CD4-positive, alpha-beta T cell (primary cell): Measurements from ENCODE around the gene SFR1. TPM values are rescaled to one million over a fixed set of nuclear protein-coding genes. Genes with fewer than 3 reads are reported as not detected.

Experiments used
- ATAC-seq: fragments of 200-7000 bp; cut with Tn5 transposase; one replicate; pipeline ENCODE4 v1.10.0; 2022; ENCODE audit warnings: mild to moderate bottlenecking; ENCODE audit not compliant: poor library complexity
- CTCF ChIA-PET: fragments of 350-600 bp; sonication (Branson Sonifier 250); formaldehyde crosslinking; loops from one replicate; lab custom pipeline; 2021; ENCODE audit warnings: antibody characterized with exemption, inconsistent platforms; lab: Charles Lee
- POLR2A ChIA-PET: fragments of 350-600 bp; sonication (Branson Sonifier 250); formaldehyde crosslinking; loops from one replicate; lab custom pipeline; 2021; ENCODE audit warnings: antibody characterized with exemption, inconsistent platforms; lab: Charles Lee
- DNase-seq, 14 experiments: peaks; one replicate each; pipeline ENCODE4 v3.0.0-alpha.2; 2013 to 2020; ENCODE audit warnings: mixed read lengths in 2 of 14
- H3K27ac ChIP-seq, 2 donors: one replicate each; pipeline versions ENCODE4 v1.5.1 to v1.7.0; 2013; ENCODE audit warnings: low read length in 2 of 2, low read depth in 1 of 2, mild to moderate bottlenecking in 1 of 2
- H3K27me3 ChIP-seq, 2 experiments: 1 replicate in 1 of 2; 2 replicates in 1 of 2; pipeline versions ENCODE4 v1.6.1 to v1.7.0; 2013; ENCODE audit warnings: low read length in 2 of 2, control low read depth in 1 of 2, mild to moderate bottlenecking in 1 of 2, moderate library complexity in 1 of 2; ENCODE audit not compliant: insufficient read depth in 2 of 2, control insufficient read depth in 1 of 2
- H3K36me3 ChIP-seq: one replicate; pipeline ENCODE4 v1.6.1; 2013; ENCODE audit warnings: low read length, control low read depth; ENCODE audit not compliant: insufficient read depth
- H3K4me1 ChIP-seq: one replicate; pipeline ENCODE4 v1.6.1; 2013; ENCODE audit warnings: low read length, control low read depth; ENCODE audit not compliant: insufficient read depth
- H3K4me3 ChIP-seq: one replicate; pipeline ENCODE4 v1.5.1; 2013; ENCODE audit warnings: mild to moderate bottlenecking, low read length, moderate library complexity
- H3K9me3 ChIP-seq, 2 experiments: 1 replicate in 1 of 2; 2 replicates in 1 of 2; pipeline versions ENCODE4 v1.6.1 to v1.7.0; 2013; ENCODE audit warnings: low read length in 2 of 2, mild to moderate bottlenecking in 2 of 2, control low read depth in 1 of 2, moderate library complexity in 1 of 2; ENCODE audit not compliant: control insufficient read depth in 1 of 2, insufficient read depth in 1 of 2
- H3K27ac Mint-ChIP-seq: one replicate; pipeline ENCODE4 v1.8.0; 2020; ENCODE audit warnings: mixed read lengths
- H3K27me3 Mint-ChIP-seq: one replicate; pipeline ENCODE4 v1.8.0; 2021; ENCODE audit warnings: mixed read lengths
- H3K36me3 Mint-ChIP-seq: one replicate; pipeline ENCODE4 v1.8.0; 2021; ENCODE audit warnings: low read depth, mixed read lengths
- H3K4me1 Mint-ChIP-seq: one replicate; pipeline ENCODE4 v1.8.0; 2021; ENCODE audit warnings: low read depth, mixed read lengths
- H3K4me3 Mint-ChIP-seq: one replicate; pipeline ENCODE4 v1.8.0; 2020; ENCODE audit warnings: mild to moderate bottlenecking, mixed read lengths
- H3K9me3 Mint-ChIP-seq: one replicate; pipeline ENCODE4 v1.8.0; 2020; ENCODE audit warnings: mixed read lengths
- CTCF ChIP-seq: fragments of 200-600 bp; IDR thresholded peaks from one replicate; pipeline ENCODE4 v1.8.0; 2022; ENCODE audit warnings: antibody characterized with exemption, mild to moderate bottlenecking
- intact Hi-C, 2 experiments: fragments of 100-400 bp; cut with DNase I in 1 of 2; cut with micrococcal nuclease in 1 of 2; formaldehyde crosslinking; loops; one replicate each; pipeline versions ENCODE4 v1.15.1 to v1.9.0; 2023 to 2025; cut with DNase I, micrococcal nuclease
- total RNA-seq, 174 experiments: library from RNA in 2 of 174; stranded (reverse) in 2 of 174; gene quantifications; one replicate each; pipeline ENCODE4 v1.2.3 and lab custom pipeline; 2021 to 2026

SFR1 gene
- total RNA-seq, 2 experiments from 2014 or later, result 7.2 to 7.7 TPM

DNA sequence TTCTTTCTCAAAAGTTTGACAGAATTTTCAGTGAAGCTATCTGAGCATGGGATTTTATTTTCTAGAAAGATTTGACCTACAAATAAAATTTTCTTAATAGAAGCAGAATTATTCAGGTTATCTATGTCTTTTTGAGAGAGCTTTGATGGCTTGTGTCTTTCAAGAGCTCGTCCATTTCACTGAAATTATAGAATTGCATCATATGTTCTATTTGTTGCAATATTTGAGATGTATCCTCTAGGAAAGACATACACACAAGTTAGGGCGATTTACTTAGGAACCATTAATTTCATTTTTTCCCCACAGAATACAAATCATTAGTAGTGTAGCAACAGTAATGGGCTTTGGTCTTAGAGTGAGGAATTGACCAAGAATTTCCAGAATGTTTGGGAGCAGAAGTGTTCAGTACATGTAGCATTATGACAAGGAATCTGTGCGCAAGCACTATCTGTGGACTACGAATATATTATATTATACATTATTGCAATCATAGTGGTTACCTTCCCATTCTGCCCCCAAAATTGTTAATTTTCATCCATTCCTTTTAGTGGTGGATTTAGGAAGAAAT lies 23.5 kb upstream of the SFR1 start:
- TF ChIP-seq CTCF, result no peak
- Mint-ChIP-seq H3K4me1 (no peaks in the 10 kb centered on the region), H3K27ac (no peak overlapping the region), H3K36me3 (no peaks in the 10 kb centered on the region), H3K9me3 (no peaks in the 10 kb centered on the region), H3K4me3 (no peak overlapping the region), H3K27me3 (no peaks in the 10 kb centered on the region)
- ChIA-PET CTCF (no interaction called here), POLR2A (no interaction called here)
- Histone ChIP-seq H3K4me1 (no peaks in the 10 kb centered on the region), H3K9me3 (no peaks in the 10 kb centered on the region), H3K27ac (no peak overlapping the region), H3K27me3 (peaks cover 0 to 6% of the 10 kb centered on the region in 2 experiments), H3K4me3 (no peak overlapping the region), H3K36me3 (no peaks in the 10 kb centered on the region)
- intact Hi-C loops, result no loop called here
- ATAC-seq (no peak), DNase-seq (no peak)

- H3K4me1 Mint-ChIP-seq, result no peaks in the 10 kb centered on the region
- no peak for DNase-seq
- H3K4me3 ChIP-seq, result no peak overlapping the region
- H3K27me3 ChIP-seq, result peaks cover 0 to 6% of the 10 kb centered on the region in 2 experiments
- TF ChIP-seq CTCF, result no peak
- H3K4me3 Mint-ChIP-seq, result no peak overlapping the region
- no peak overlapping the region for H3K27ac ChIP-seq
- ChIA-PET CTCF (interaction anchor here (0.6 to 0.7 kb wide), 2 partner anchors 23 to 215 kb away, joined by 3 read pairs; partner anchors contain the start of gene SFR1), POLR2A (no interaction called here)
- no peaks in the 10 kb centered on the region for H3K4me1 ChIP-seq
- no peaks in the 10 kb centered on the region for H3K36me3 Mint-ChIP-seq
- H3K9me3 ChIP-seq, result no peaks in the 10 kb centered on the region
- H3K9me3 Mint-ChIP-seq, result no peaks in the 10 kb centered on the region
- no peak overlapping the region for H3K27ac Mint-ChIP-seq
- no peaks in the 10 kb centered on the region for H3K36me3 ChIP-seq
- intact Hi-C loops, result no loop called here
- ATAC-seq, result no peak
- H3K27me3 Mint-ChIP-seq, result no peaks in the 10 kb centered on the region
Measured at GRCh38 chr10:104099269-104099668, 22.7 kb upstream of the SFR1 start.

GRCh38 chr10:104099941-104100340 lies 22.0 kb upstream of the SFR1 start:
- ATAC-seq (no peak), DNase-seq (no peak)
- CTCF ChIA-PET, result interaction anchor here (0.6 to 1.4 kb wide), 3 partner anchors 10 to 216 kb away, joined by 3 to 4 read pairs (median 3); partner anchors contain the start of gene SFR1
- H3K27ac ChIP-seq, result no peak overlapping the region
- intact Hi-C loops, result no loop called here
- no peaks in the 10 kb centered on the region for H3K9me3 ChIP-seq
- no peaks in the 10 kb centered on the region for H3K4me1 ChIP-seq
- H3K4me3 ChIP-seq, result no peak overlapping the region
- no peak overlapping the region for H3K27ac Mint-ChIP-seq
- no peaks in the 10 kb centered on the region for H3K36me3 ChIP-seq
- no peak for TF ChIP-seq CTCF
- H3K9me3 Mint-ChIP-seq, result no peaks in the 10 kb centered on the region
- H3K4me3 Mint-ChIP-seq, result no peak overlapping the region
- POLR2A ChIA-PET, result interaction anchor here (1.1 kb wide), 1 partner anchor 22 kb away, joined by 5 read pairs; the partner anchor contains the start of gene SFR1
- no peaks in the 10 kb centered on the region for H3K36me3 Mint-ChIP-seq
- H3K4me1 Mint-ChIP-seq, result no peaks in the 10 kb centered on the region
- H3K27me3 ChIP-seq, result peaks cover 0 to 6% of the 10 kb centered on the region in 2 experiments
- no peaks in the 10 kb centered on the region for H3K27me3 Mint-ChIP-seq
